H9 (cell line): ENCODE data around the gene HOXA2. TPM values are rescaled to one million over a fixed set of nuclear protein-coding genes. Genes with fewer than 3 reads are reported as not detected.

Source experiments
- DNase-seq: peaks from one replicate; pipeline ENCODE4 v3.0.0-alpha.2; 2017
- H2AFZ ChIP-seq: one replicate; pipeline ENCODE4 v1.6.1; 2013; ENCODE audit warnings: mild to moderate bottlenecking, low read length, control low read depth, moderate library complexity
- H2AK5ac ChIP-seq: 2 replicates; pipeline ENCODE4 v1.6.1; 2013; ENCODE audit warnings: low read length, control low read depth, mixed read lengths; ENCODE audit not compliant: insufficient read length
- H2BK120ac ChIP-seq: one replicate; pipeline ENCODE4 v1.6.1; 2013; ENCODE audit warnings: low read depth, mild to moderate bottlenecking, low read length, control low read depth, inconsistent platforms; ENCODE audit not compliant: poor library complexity, severe bottlenecking
- H2BK12ac ChIP-seq: 2 replicates; pipeline ENCODE4 v1.6.1; 2013; ENCODE audit warnings: low read length, control low read depth, mixed read lengths, low read depth; ENCODE audit not compliant: insufficient read length
- H2BK15ac ChIP-seq: 2 replicates; pipeline ENCODE4 v1.6.1; 2013; ENCODE audit warnings: low read depth, low read length, control low read depth
- H2BK20ac ChIP-seq: one replicate; pipeline ENCODE4 v1.6.1; 2013; ENCODE audit warnings: low read depth, mild to moderate bottlenecking, low read length, control low read depth, inconsistent platforms; ENCODE audit not compliant: poor library complexity, severe bottlenecking
- H2BK5ac ChIP-seq: 2 replicates; pipeline ENCODE4 v1.6.1; 2013; ENCODE audit warnings: low read length, control low read depth, mixed read lengths; ENCODE audit not compliant: insufficient read length
- H3K14ac ChIP-seq: 2 replicates; pipeline ENCODE4 v1.6.1; 2013; ENCODE audit warnings: low read length, control low read depth; ENCODE audit not compliant: insufficient read depth
- H3K18ac ChIP-seq: 2 replicates; pipeline ENCODE4 v1.6.1; 2013; ENCODE audit warnings: low read depth, mild to moderate bottlenecking, mixed read lengths, low read length, control low read depth; ENCODE audit not compliant: insufficient read length
- H3K23ac ChIP-seq: 2 replicates; pipeline ENCODE4 v1.6.1; 2013; ENCODE audit warnings: low read length, control low read depth, mixed read lengths, low read depth; ENCODE audit not compliant: insufficient read length
- H3K23me2 ChIP-seq: 2 replicates; pipeline ENCODE4 v1.6.1; 2013; ENCODE audit warnings: low read depth, mild to moderate bottlenecking, mixed read lengths, low read length, control low read depth; ENCODE audit not compliant: insufficient read length, poor library complexity, severe bottlenecking
- H3K27ac ChIP-seq: 2 replicates; pipeline ENCODE4 v1.5.1; 2013; ENCODE audit warnings: low read length, control low read depth, mixed read lengths, low read depth; ENCODE audit not compliant: insufficient read length
- H3K27me3 ChIP-seq: 2 replicates; pipeline ENCODE4 v1.6.1; 2013; ENCODE audit warnings: low read length, control low read depth, inconsistent platforms; ENCODE audit not compliant: insufficient read depth
- H3K4ac ChIP-seq: 2 replicates; pipeline ENCODE4 v1.6.1; 2013; ENCODE audit warnings: low read depth, mild to moderate bottlenecking, control low read depth, inconsistent platforms, low read length, moderate library complexity
- H3K4me1 ChIP-seq: 2 replicates; pipeline ENCODE4 v1.6.1; 2013; ENCODE audit warnings: low read length, control low read depth, inconsistent platforms; ENCODE audit not compliant: insufficient read depth
- H3K4me2 ChIP-seq: 2 replicates; pipeline ENCODE4 v1.6.1; 2013; ENCODE audit warnings: low read length, control low read depth, mixed read lengths; ENCODE audit not compliant: insufficient read length, insufficient read depth
- H3K56ac ChIP-seq: 2 replicates; pipeline ENCODE4 v1.6.1; 2013; ENCODE audit warnings: low read depth, mild to moderate bottlenecking, mixed read lengths, low read length, control low read depth; ENCODE audit not compliant: insufficient read length
- H3K79me1 ChIP-seq: 2 replicates; pipeline ENCODE4 v1.6.1; 2013; ENCODE audit warnings: low read depth, mild to moderate bottlenecking, moderate library complexity, low read length, control low read depth, inconsistent platforms; ENCODE audit not compliant: insufficient read depth, poor library complexity, severe bottlenecking
- H3K79me2 ChIP-seq: 2 replicates; pipeline ENCODE4 v1.6.1; 2013; ENCODE audit warnings: low read length, control low read depth, inconsistent platforms; ENCODE audit not compliant: insufficient read depth
- H3K9ac ChIP-seq: 2 replicates; pipeline ENCODE4 v1.6.1; 2013; ENCODE audit warnings: low read length, control low read depth, mixed read lengths; ENCODE audit not compliant: insufficient read length; ENCODE audit errors: extremely low read depth
- H3K9me3 ChIP-seq: one replicate; pipeline ENCODE4 v1.6.1; 2013; ENCODE audit warnings: low read depth, low read length, inconsistent platforms; ENCODE audit not compliant: control insufficient read depth
- H3T11ph ChIP-seq: one replicate; pipeline ENCODE4 v1.6.1; 2013; ENCODE audit warnings: mild to moderate bottlenecking, low read length, control low read depth, inconsistent platforms
- H4K20me1 ChIP-seq: one replicate; pipeline ENCODE4 v1.6.1; 2013; ENCODE audit not compliant: control insufficient read depth, insufficient read length, insufficient read depth
- H4K5ac ChIP-seq: 2 replicates; pipeline ENCODE4 v1.6.1; 2013; ENCODE audit warnings: low read depth, mild to moderate bottlenecking, mixed read lengths, low read length, control low read depth; ENCODE audit not compliant: insufficient read length
- H4K8ac ChIP-seq: replicated peaks from 2 replicates; pipeline ENCODE4 v1.6.1; 2013; ENCODE audit warnings: low read length, control low read depth, mixed read lengths, low read depth; ENCODE audit not compliant: insufficient read length
- H4K91ac ChIP-seq: 2 replicates; pipeline ENCODE4 v1.6.1; 2013; ENCODE audit warnings: low read depth, mild to moderate bottlenecking, moderate library complexity, mixed read lengths, low read length, control low read depth; ENCODE audit not compliant: insufficient read length
- H3K27ac Mint-ChIP-seq, 3 experiments: 2 replicates in 2 of 3; 3 replicates in 1 of 3; pipeline ENCODE4 v1.8.0; 2020 to 2021; ENCODE audit warnings: mixed read lengths in 3 of 3, mild to moderate bottlenecking in 1 of 3, moderate library complexity in 1 of 3
- H3K27me3 Mint-ChIP-seq: 2 replicates; pipeline ENCODE4 v1.8.0; 2021; ENCODE audit warnings: low read depth, mild to moderate bottlenecking, moderate library complexity, mixed read lengths
- H3K36me3 Mint-ChIP-seq, 3 experiments: 2 replicates in 2 of 3; 3 replicates in 1 of 3; pipeline ENCODE4 v1.8.0; 2020 to 2021; ENCODE audit warnings: low read depth in 3 of 3, mixed read lengths in 3 of 3; ENCODE audit not compliant: insufficient read depth in 1 of 3
- H3K4me1 Mint-ChIP-seq, 2 experiments: 2 replicates each; pipeline ENCODE4 v1.8.0; 2020; ENCODE audit warnings: mixed read lengths in 2 of 2
- H3K4me3 Mint-ChIP-seq, 2 experiments: 2 replicates in 1 of 2; 3 replicates in 1 of 2; pipeline ENCODE4 v1.8.0; 2020 to 2021; ENCODE audit warnings: mild to moderate bottlenecking in 2 of 2, mixed read lengths in 2 of 2, moderate library complexity in 1 of 2
- H3K9me3 Mint-ChIP-seq, 2 experiments: 2 replicates in 1 of 2; 3 replicates in 1 of 2; pipeline ENCODE4 v1.8.0; 2020; ENCODE audit warnings: mild to moderate bottlenecking in 2 of 2, mixed read lengths in 2 of 2, moderate library complexity in 1 of 2
- WGBS: extraction: QIAGEN DNeasy Blood & Tissue Kit; methylation state at CpG from one replicate; pipeline ENCODE4 v1.1.7; 2013; ENCODE audit warnings: missing lambda C conversion rate, low lambda C conversion rate, mixed read lengths; ENCODE audit not compliant: insufficient read length; ENCODE audit errors: extremely low coverage; 5-methylcytosine and 5-hydroxymethylcytosine counted together
- total RNA-seq: library from RNA; stranded (reverse); gene quantifications from 2 replicates; pipeline ENCODE4 v1.2.1, GENCODE V29; 2021
- TF ChIP-seq, protein P1 (sequence below): fragments of 200-600 bp; sonication (generic); conservative IDR thresholded peaks from 3 replicates; pipeline ENCODE4 v1.8.0; 2021; ENCODE audit warnings: antibody characterized with exemption, mild to moderate bottlenecking

Gene HOXA2
- total RNA-seq, 1 experiment from 2014 or later, result not detected

DNA sequence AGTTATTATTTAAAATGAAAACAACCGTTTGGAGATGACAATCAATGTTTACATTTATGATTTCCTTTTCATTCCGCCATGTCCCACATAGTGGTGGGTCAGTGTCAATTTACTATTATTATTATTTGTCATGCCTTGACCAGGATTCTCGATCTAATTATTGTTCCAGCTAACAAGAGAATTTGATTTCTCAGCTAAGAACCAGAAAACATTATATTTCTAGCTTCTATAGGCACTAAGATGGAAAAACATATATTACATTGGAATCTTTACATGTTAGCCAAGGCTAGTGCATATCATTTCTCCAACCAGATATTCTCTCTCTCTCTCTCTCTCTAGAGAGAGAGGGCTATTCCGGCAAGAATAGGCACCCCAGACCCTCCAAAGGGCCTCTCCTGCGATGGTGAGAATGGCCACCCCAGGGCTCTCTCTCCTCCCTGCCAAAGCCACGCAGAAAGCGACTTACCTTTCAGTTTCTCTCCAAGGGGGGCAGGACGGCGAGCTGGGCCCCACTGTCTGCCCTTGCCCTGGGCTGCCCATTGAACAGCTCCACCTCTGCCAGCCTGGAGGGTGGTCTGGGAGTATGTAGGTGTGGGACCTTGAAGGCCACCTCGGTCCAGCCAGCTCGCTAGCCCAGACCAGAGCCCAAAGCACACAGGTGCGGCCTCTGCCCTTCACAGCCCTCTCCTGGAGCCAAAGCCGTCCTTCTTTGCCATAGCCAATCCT is 47.5 kb upstream of the HOXA2 start:
- Histone ChIP-seq H3K4me1 (no peaks in the 10 kb centered on the region), H4K20me1 (no peaks in the 10 kb centered on the region), H3T11ph (no peak overlapping the region), H3K27me3 (peaks cover 97% of the 10 kb centered on the region), H4K91ac (no peak overlapping the region), H3K23me2 (peaks cover 5% of the 10 kb centered on the region), H4K5ac (no peak overlapping the region), H3K14ac (no peak overlapping the region), H3K56ac (no peak overlapping the region), H3K79me1 (no peaks in the 10 kb centered on the region), H2AK5ac (no peak overlapping the region), H2BK12ac (no peak overlapping the region), H3K27ac (no peak overlapping the region), H4K8ac (no peak overlapping the region), H3K9me3 (no peaks in the 10 kb centered on the region), H2AFZ (no peak overlapping the region), H2BK15ac (no peak overlapping the region), H2BK20ac (no peak overlapping the region), H3K18ac (no peak overlapping the region), H2BK120ac (no peak overlapping the region), H3K79me2 (no peaks in the 10 kb centered on the region), H3K4me2 (no peak overlapping the region), H3K4ac (no peak overlapping the region), H3K23ac (no peak overlapping the region), H3K9ac (no peak overlapping the region), H2BK5ac (no peak overlapping the region)
- Mint-ChIP-seq H3K36me3 (peaks cover 0 to 2% (median 0%) of the 10 kb centered on the region in 3 experiments; a peak in 3 of 7 replicates), H3K27ac (no peak overlapping the region; a peak in 1 of 7 replicates), H3K9me3 (peaks cover 22 to 24% of the 10 kb centered on the region in 2 experiments), H3K4me1 (peaks cover 10 to 26% of the 10 kb centered on the region in 2 experiments), H3K27me3 (peaks cover 100% of the 10 kb centered on the region), H3K4me3 (no peak overlapping the region)
- TF ChIP-seq, protein P1, sequence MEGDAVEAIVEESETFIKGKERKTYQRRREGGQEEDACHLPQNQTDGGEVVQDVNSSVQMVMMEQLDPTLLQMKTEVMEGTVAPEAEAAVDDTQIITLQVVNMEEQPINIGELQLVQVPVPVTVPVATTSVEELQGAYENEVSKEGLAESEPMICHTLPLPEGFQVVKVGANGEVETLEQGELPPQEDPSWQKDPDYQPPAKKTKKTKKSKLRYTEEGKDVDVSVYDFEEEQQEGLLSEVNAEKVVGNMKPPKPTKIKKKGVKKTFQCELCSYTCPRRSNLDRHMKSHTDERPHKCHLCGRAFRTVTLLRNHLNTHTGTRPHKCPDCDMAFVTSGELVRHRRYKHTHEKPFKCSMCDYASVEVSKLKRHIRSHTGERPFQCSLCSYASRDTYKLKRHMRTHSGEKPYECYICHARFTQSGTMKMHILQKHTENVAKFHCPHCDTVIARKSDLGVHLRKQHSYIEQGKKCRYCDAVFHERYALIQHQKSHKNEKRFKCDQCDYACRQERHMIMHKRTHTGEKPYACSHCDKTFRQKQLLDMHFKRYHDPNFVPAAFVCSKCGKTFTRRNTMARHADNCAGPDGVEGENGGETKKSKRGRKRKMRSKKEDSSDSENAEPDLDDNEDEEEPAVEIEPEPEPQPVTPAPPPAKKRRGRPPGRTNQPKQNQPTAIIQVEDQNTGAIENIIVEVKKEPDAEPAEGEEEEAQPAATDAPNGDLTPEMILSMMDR, result no peak
- no CpG with 5 or more reads among the region's 13 CpGs for WGBS
- no peak for DNase-seq
